SK-N-MC (cell line): Measurements from ENCODE around the gene SPEM1.

Source experiments
- EZH2 ChIP-seq: fragments of 200-600 bp; sonication (generic); IDR thresholded peaks from one replicate; pipeline ENCODE4 v1.6.1; 2017; ENCODE audit warnings: antibody characterized with exemption
- FOXP2 ChIP-seq: optimal IDR thresholded peaks from 2 replicates; pipeline ENCODE3; 2011; ENCODE audit warnings: mild to moderate bottlenecking, moderate library complexity; ENCODE audit not compliant: insufficient read depth; ENCODE audit errors: extremely low read length, control extremely low read depth

GRCh38 chr17:7396147-7396546 is 24.0 kb upstream of the SPEM1 start:
- no peak for TF ChIP-seq FOXP2
- TF ChIP-seq EZH2 = no peak
